HG02763 (cell line): ENCODE data around the gene GSG1L.

Experiments used
- ATAC-seq: cut with Tn5 transposase; IDR thresholded peaks from one replicate; pipeline ENCODE4 v1.9.1; 2021; ENCODE audit warnings: mild to moderate bottlenecking, moderate library complexity; ENCODE audit not compliant: unreplicated experiment

The GSG1L gene

GRCh38 chr16:28067604-28068379, 4.3 kb upstream of the GSG1L start:
- ATAC-seq = no peak

GRCh38 chr16:28064706-28065249, 1.3 kb upstream of the GSG1L start:
- ATAC-seq = no peak

GRCh38 chr16:28064150-28064549, 636 bp upstream of the GSG1L start:
- no peak for ATAC-seq

GRCh38 chr16:28062847-28063521, 530 bp downstream of the GSG1L start:
- no peak for ATAC-seq

- no peak for ATAC-seq
Observed at GRCh38 chr16:28062261-28062846, 1.2 kb downstream of the GSG1L start.

- ATAC-seq = no peak
Observed at GRCh38 chr16:28061352-28062101, 2.0 kb downstream of the GSG1L start.

GRCh38 chr16:28059841-28060575, 3.5 kb downstream of the GSG1L start:
- no peak for ATAC-seq

GRCh38 chr16:28058839-28059589, 4.5 kb downstream of the GSG1L start:
- ATAC-seq = no peak

GRCh38 chr16:28057949-28058348, 5.6 kb downstream of the GSG1L start:
- ATAC-seq = no peak

GRCh38 chr16:28053461-28053860, 10.1 kb downstream of the GSG1L start:
- ATAC-seq = no peak

- no peak for ATAC-seq
Observed at GRCh38 chr16:28052274-28053128, 11.0 kb downstream of the GSG1L start.

- ATAC-seq = no peak
Observed at GRCh38 chr16:28051486-28051885, 12.0 kb downstream of the GSG1L start.

GRCh38 chr16:28042811-28043210, 20.7 kb downstream of the GSG1L start:
- no peak for ATAC-seq

GRCh38 chr16:28041615-28042014, 21.9 kb downstream of the GSG1L start:
- ATAC-seq = no peak

GRCh38 chr16:28040039-28040438, 23.5 kb downstream of the GSG1L start:
- ATAC-seq = no peak

- ATAC-seq = no peak
Observed at GRCh38 chr16:28039493-28039892, 24.0 kb downstream of the GSG1L start.

- no peak for ATAC-seq
Observed at GRCh38 chr16:28038409-28038808, 25.1 kb downstream of the GSG1L start.

GRCh38 chr16:28035866-28036393, 27.6 kb downstream of the GSG1L start:
- ATAC-seq = no peak

GRCh38 chr16:28033870-28034269, 29.6 kb downstream of the GSG1L start:
- ATAC-seq = no peak
